K562 (cell line): Measurements from ENCODE around the gene CCDC87. TPM values are rescaled to one million over a fixed set of nuclear protein-coding genes. Genes with fewer than 3 reads are reported as not detected.

Experiments used
- ATAC-seq: fragments of 200-7000 bp; cut with Tn5 transposase; 3 replicates; pipeline ENCODE4 v1.9.1; 2020; ENCODE audit warnings: moderate library complexity
- BruUV-seq: library from RNA; stranded (reverse); fragments of 400-500 nt; replicated peaks from 2 replicates; lab custom pipeline; 2021; lab: Mats Ljungman, UMichigan
- CTCF ChIA-PET: fragments of 300-600 bp; formaldehyde crosslinking; extraction: SDS; loops from one replicate; lab custom pipeline; 2021; ENCODE audit warnings: low intra/inter-chr PET ratio; lab: Yijun Ruan, JAX
- POLR2A ChIA-PET: fragments of 300-600, 350-650 bp; sonication (Branson Sonifier 250); formaldehyde crosslinking; extraction: SDS; loops from one replicate; lab custom pipeline; 2021; ENCODE audit warnings: antibody characterized with exemption, inconsistent platforms; lab: Yijun Ruan, JAX
- DNase-seq, 4 experiments: peaks; one replicate each; pipeline versions ENCODE4 v3.0.0 to v3.0.0-alpha.2; 2011 to 2018; ENCODE audit warnings: low spot score in 3 of 4, mixed read lengths in 3 of 4; ENCODE audit errors: extremely low read depth in 1 of 4
- FAIRE-seq: peaks from 2 replicates; lab custom pipeline; 2011; peaks lifted over from hg19 to GRCh38; lab: Jason Lieb, UNC
- H2AFZ ChIP-seq: 2 replicates; pipeline ENCODE4 v1.6.0; 2011; ENCODE audit warnings: low read depth, low read length, control low read depth, inconsistent platforms
- H3K27ac ChIP-seq: fragments of 200-600 bp; 3 replicates; pipeline ENCODE4 v1.8.0; 2011; ENCODE audit warnings: low read depth, mild to moderate bottlenecking, control low read depth, inconsistent platforms, low read length, moderate library complexity, mixed read lengths; ENCODE audit errors: extremely low read depth
- H3K27me3 ChIP-seq, 2 experiments: fragments of 300-600 bp in 1 of 2; 2 replicates in 1 of 2; 3 replicates in 1 of 2; pipeline versions ENCODE4 v1.6.0 to v1.8.0; 2011; ENCODE audit warnings: inconsistent platforms in 2 of 2, low read length in 2 of 2, mild to moderate bottlenecking in 1 of 2, mixed read lengths in 1 of 2, moderate library complexity in 1 of 2; ENCODE audit not compliant: control insufficient read depth in 2 of 2, insufficient read depth in 2 of 2
- H3K36me3 ChIP-seq: fragments of 300-600 bp; 3 replicates; pipeline ENCODE4 v1.8.0; 2011; ENCODE audit warnings: mild to moderate bottlenecking, low read length, inconsistent platforms; ENCODE audit not compliant: control insufficient read depth, insufficient read depth
- H3K4me1 ChIP-seq, 2 experiments: fragments of 200-600 bp in 1 of 2; replicated peaks in 1 of 2; 2 replicates in 1 of 2; 3 replicates in 1 of 2; pipeline versions ENCODE4 v1.5.1 to v1.8.0; 2011; ENCODE audit warnings: inconsistent platforms in 2 of 2, low read length in 2 of 2, mild to moderate bottlenecking in 1 of 2, mixed read lengths in 1 of 2, moderate library complexity in 1 of 2; ENCODE audit not compliant: control insufficient read depth in 2 of 2, insufficient read depth in 2 of 2
- H3K4me2 ChIP-seq: 2 replicates; pipeline ENCODE4 v1.6.1; 2011; ENCODE audit warnings: low read length, control low read depth, inconsistent platforms, mixed read lengths; ENCODE audit not compliant: insufficient read depth
- H3K4me3 ChIP-seq: fragments of 200-600 bp; sonication (generic), shearing (Covaris generic); 2 replicates; pipeline ENCODE4 v1.5.1; 2016; ENCODE audit warnings: control low read depth, inconsistent platforms
- H3K79me2 ChIP-seq: fragments of 200-600 bp; 3 replicates; pipeline ENCODE4 v1.8.0; 2011; ENCODE audit warnings: low read length, inconsistent platforms; ENCODE audit not compliant: control insufficient read depth, insufficient read depth
- H3K9ac ChIP-seq, 2 experiments: 2 replicates each; pipeline versions ENCODE4 v1.6.0 to v1.6.1; 2011; ENCODE audit warnings: low read depth in 2 of 2, low read length in 2 of 2, control low read depth in 1 of 2, inconsistent platforms in 1 of 2, mild to moderate bottlenecking in 1 of 2, mixed read lengths in 1 of 2; ENCODE audit not compliant: insufficient read depth in 1 of 2
- H3K9me1 ChIP-seq: one replicate; pipeline ENCODE4 v1.6.0; 2011; ENCODE audit warnings: inconsistent platforms, mild to moderate bottlenecking, low read length, moderate library complexity; ENCODE audit not compliant: control insufficient read depth, insufficient read depth
- H3K9me3 ChIP-seq: replicated peaks from 2 replicates; pipeline ENCODE4 v1.5.1; 2011; ENCODE audit warnings: low read depth, low read length, inconsistent platforms; ENCODE audit not compliant: control insufficient read depth, insufficient read depth
- H4K20me1 ChIP-seq: replicated peaks from 2 replicates; pipeline ENCODE4 v1.6.1; 2011; ENCODE audit warnings: low read length, inconsistent platforms, mixed read lengths; ENCODE audit not compliant: control insufficient read depth, insufficient read depth
- AFF1 ChIP-seq, 2 experiments: fragments of 450-650 bp; IDR thresholded peaks; 2 replicates each; pipeline ENCODE4 v1.6.1; 2018; ENCODE audit warnings: mild to moderate bottlenecking in 2 of 2, low read depth in 1 of 2; ENCODE audit not compliant: partially characterized antibody in 2 of 2
- ATF2 ChIP-seq: sonication (generic); formaldehyde crosslinking; IDR thresholded peaks from 2 replicates; pipeline ENCODE4 v1.8.1; 2022; ENCODE audit warnings: missing genetic modification reagents
- CC2D1A ChIP-seq: fragments of 450-650 bp; IDR thresholded peaks from 2 replicates; pipeline ENCODE4 v1.6.1; 2017; ENCODE audit warnings: mild to moderate bottlenecking
- ETS2 ChIP-seq: IDR thresholded peaks from 2 replicates; pipeline ENCODE4 v1.6.1; 2016; ENCODE audit warnings: borderline replicate concordance, missing genetic modification characterization, mild to moderate bottlenecking, moderate library complexity, missing compliant biosample characterization; ENCODE audit not compliant: poor library complexity, severe bottlenecking
- SRSF1 ChIP-seq: fragments of 200-400 bp; formaldehyde crosslinking; IDR thresholded peaks from 2 replicates; pipeline ENCODE4 v1.6.1; 2017; ENCODE audit warnings: mild to moderate bottlenecking, low read depth, low read length, moderate library complexity
- TCF7L2 ChIP-seq: fragments of 150-350 bp; IDR thresholded peaks from 2 replicates; pipeline ENCODE4 v1.6.1; 2016; ENCODE audit warnings: low read depth, mild to moderate bottlenecking, low read length, moderate library complexity
- ZNF561 ChIP-seq: fragments of 450-650 bp; formaldehyde crosslinking; conservative IDR thresholded peaks from 2 replicates; pipeline ENCODE4 v1.4.0; 2020; ENCODE audit warnings: mild to moderate bottlenecking, moderate library complexity
- WGBS: fragments of 100-300 bp; shearing (Covaris generic); methylation state at CpG from one replicate; pipeline ENCODE4 v1.1.6; 2016; ENCODE audit warnings: low coverage, mixed read lengths; ENCODE audit not compliant: insufficient coverage; ENCODE audit errors: missing lambda C conversion rate; 5-methylcytosine and 5-hydroxymethylcytosine counted together
- in situ Hi-C: fragments of 300-500 bp; cut with MboI; formaldehyde crosslinking; loops from 4 replicates; pipeline ENCODE4 v1.15.0; 2018; ENCODE audit warnings: inconsistent platforms, mixed read lengths
- intact Hi-C: fragments of 100-400 bp; cut with micrococcal nuclease; formaldehyde crosslinking; loops from 2 replicates; pipeline ENCODE4 v1.14.2; 2022
- polyA plus RNA-seq, 8 experiments: library from polyadenylated mRNA; depleted of rRNA in 4 of 8; stranded (reverse) in 5 of 8; unstranded in 3 of 8; fragments of >200 nt; fragmentation: Nextera tagmentation in 2 of 8; fragmentation: Illumina TruSeq in 1 of 8; extraction: Ambion mirVana in 2 of 8; extraction: Trizol in 1 of 8; gene quantifications; 2 replicates each; pipeline versions ENCODE4 v1.2.1 to v1.2.3, GENCODE V29; 2011 to 2014; ENCODE audit warnings: inconsistent platforms in 1 of 8, missing spikeins in 1 of 8
- total RNA-seq, 7 experiments: library from RNA; depleted of rRNA in 6 of 7; stranded (reverse); fragments of >200 nt in 6 of 7; fragmentation: Illumina TruSeq in 2 of 7; extraction: Trizol in 2 of 7; gene quantifications; 2 replicates each; pipeline versions ENCODE4 v1.2.1 to v1.2.3, GENCODE V29; 2011 to 2021; ENCODE audit warnings: low replicate concordance in 1 of 7

CCDC87 gene
- total and polyA plus RNA-seq, 9 of the 15 experiments (the other 6 are each of a cell fraction or from before 2014, with no cell fraction given): 0.03 to 0.44 (median 0.15) TPM; not detected in 1

GRCh38 chr11:66626926-66627325 lies 34.1 kb upstream of the CCDC87 start:
- TF ChIP-seq CC2D1A: no peak
- TF ChIP-seq AFF1 (IDR thresholded peaks at IDR 0.05; ENCODE audit: low read depth in 1 of 2, partially characterized antibody in 2 of 2): no peak
- no peak for TF ChIP-seq ATF2
- no peak for TF ChIP-seq TCF7L2
- TF ChIP-seq ZNF561 (CRISPR knock-in tag): no peak
- no peak for TF ChIP-seq ETS2 (tag)
- no peak for TF ChIP-seq SRSF1
- CTCF ChIA-PET: no interaction called here

More at GRCh38 chr11:66626926-66627325, 34.1 kb upstream of the CCDC87 start:
- Histone ChIP-seq H3K4me3 (no peak overlapping the region), H4K20me1 (peaks cover 39% of the 10 kb centered on the region), H3K79me2 (peaks cover 100% of the 10 kb centered on the region), H3K9ac (no peak overlapping the region), H3K4me1 (peaks cover 0 to 16% of the 10 kb centered on the region in 2 experiments; a peak in 2 of 5 replicates), H3K27ac (no peak overlapping the region), H3K4me2 (no peak overlapping the region), H3K9me1 (no peaks in the 10 kb centered on the region), H3K9me3 (no peaks in the 10 kb centered on the region), H3K36me3 (peaks cover 94% of the 10 kb centered on the region), H3K27me3 (no peaks in the 10 kb centered on the region), H2AFZ (no peak overlapping the region)
- DNase-seq (no peak), ATAC-seq (no peak), FAIRE-seq (no peak)
- WGBS: 95% methylated on average over 7 of the region's 7 CpGs
- BruUV-seq: no TSS peak
- intact Hi-C loops: no loop called here
- in situ Hi-C loops: no loop called here
- POLR2A ChIA-PET: interaction anchor here (0.6 to 26.4 kb wide), 7 partner anchors 4 to 136 kb away, joined by 3 to 387 read pairs (median 3); partner anchors contain the start of genes RBM14, RBM4, RBM4B and ZDHHC24
